ES-I3 (cell line): Measurements from ENCODE around the gene RAB10.
"Not testable (repeated sequence)": the region's sequence is repeated elsewhere in the genome, so short reads cannot be mapped to it uniquely, and the experiment has no call there.

Experiments used
- H3K36me3 ChIP-seq: 2 replicates; pipeline ENCODE4 v1.6.1; 2013; ENCODE audit warnings: mild to moderate bottlenecking, low read length, control low read depth, moderate library complexity; ENCODE audit not compliant: insufficient read depth
- H3K4me1 ChIP-seq: 2 replicates; pipeline ENCODE4 v1.6.1; 2013; ENCODE audit warnings: mild to moderate bottlenecking, control low read depth, low read length; ENCODE audit not compliant: insufficient read depth
- H3K9ac ChIP-seq: 2 replicates; pipeline ENCODE4 v1.6.1; 2013; ENCODE audit warnings: low read depth, mild to moderate bottlenecking, low read length, moderate library complexity
- H3K9me3 ChIP-seq: 2 replicates; pipeline ENCODE4 v1.6.1; 2013; ENCODE audit warnings: mild to moderate bottlenecking, low read length, moderate library complexity; ENCODE audit not compliant: control insufficient read depth, insufficient read depth

The RAB10 gene

GRCh38 chr2:26157580-26157979, 123.7 kb downstream of the RAB10 start:
- Histone ChIP-seq H3K9me3 (no peaks in the 10 kb centered on the region), H3K36me3 (no peaks in the 10 kb centered on the region), H3K4me1 (no peaks in the 10 kb centered on the region), H3K9ac (no peak overlapping the region)

GRCh38 chr2:26161926-26162325, 128.0 kb downstream of the RAB10 start:
- Histone ChIP-seq H3K4me1 (no peaks in the 10 kb centered on the region), H3K9me3 (no peaks in the 10 kb centered on the region), H3K36me3 (no peaks in the 10 kb centered on the region), H3K9ac (no peak overlapping the region)

- Histone ChIP-seq H3K4me1 (no peaks in the 10 kb centered on the region), H3K36me3 (no peaks in the 10 kb centered on the region), H3K9me3 (no peaks in the 10 kb centered on the region), H3K9ac (no peak overlapping the region)
Observed at GRCh38 chr2:26162963-26163362, 129.1 kb downstream of the RAB10 start.

- Histone ChIP-seq H3K36me3 (no peaks in the 10 kb centered on the region), H3K9me3 (no peaks in the 10 kb centered on the region), H3K4me1 (no peaks in the 10 kb centered on the region), H3K9ac (no peak overlapping the region)
Observed at GRCh38 chr2:26164231-26164630, 130.3 kb downstream of the RAB10 start.

GRCh38 chr2:26164641-26165211, 130.8 kb downstream of the RAB10 start:
- Histone ChIP-seq H3K9me3 (no peaks in the 10 kb centered on the region), H3K4me1 (no peaks in the 10 kb centered on the region), H3K36me3 (no peaks in the 10 kb centered on the region), H3K9ac (no peak overlapping the region)

GRCh38 chr2:26165403-26165802, 131.5 kb downstream of the RAB10 start:
- no peaks in the 10 kb centered on the region for H3K9me3 ChIP-seq
- H3K4me1 ChIP-seq = no peaks in the 10 kb centered on the region
- no peaks in the 10 kb centered on the region for H3K36me3 ChIP-seq
- no peak overlapping the region for H3K9ac ChIP-seq

GRCh38 chr2:26166541-26166940, 132.7 kb downstream of the RAB10 start:
- H3K36me3 ChIP-seq, H3K9me3 ChIP-seq, H3K4me1 ChIP-seq, H3K9ac ChIP-seq: not testable (repeated sequence)

- peaks cover 4% of the 10 kb centered on the region; the same call in 1 of the 2 replicates for H3K4me1 ChIP-seq
- no peaks in the 10 kb centered on the region for H3K9me3 ChIP-seq
- H3K36me3 ChIP-seq = no peaks in the 10 kb centered on the region
- H3K9ac ChIP-seq = no peak overlapping the region
Observed at GRCh38 chr2:26168785-26169184, 134.9 kb downstream of the RAB10 start.

GRCh38 chr2:26169226-26169625, 135.3 kb downstream of the RAB10 start:
- Histone ChIP-seq H3K9me3 (no peaks in the 10 kb centered on the region), H3K36me3 (no peaks in the 10 kb centered on the region), H3K9ac (no peak overlapping the region), H3K4me1 (peaks cover 5% of the 10 kb centered on the region; the same call in 1 of the 2 replicates)

- no peak overlapping the region for H3K9ac ChIP-seq
- H3K4me1 ChIP-seq = peaks cover 7% of the 10 kb centered on the region; the same call in 1 of the 2 replicates
- no peaks in the 10 kb centered on the region for H3K9me3 ChIP-seq
- no peaks in the 10 kb centered on the region for H3K36me3 ChIP-seq
Observed at GRCh38 chr2:26169681-26170414, 136.0 kb downstream of the RAB10 start.

GRCh38 chr2:26170795-26171194, 136.9 kb downstream of the RAB10 start:
- H3K9ac ChIP-seq = no peak overlapping the region
- no peaks in the 10 kb centered on the region for H3K9me3 ChIP-seq
- no peaks in the 10 kb centered on the region for H3K36me3 ChIP-seq
- peaks cover 12% of the 10 kb centered on the region; the same call in 1 of the 2 replicates for H3K4me1 ChIP-seq

- Histone ChIP-seq H3K4me1 (peaks cover 13% of the 10 kb centered on the region; the same call in 1 of the 2 replicates), H3K9me3 (no peaks in the 10 kb centered on the region), H3K36me3 (no peaks in the 10 kb centered on the region), H3K9ac (peak overlapping the region; percentile 32; the same call in 1 of the 2 replicates)
Observed at GRCh38 chr2:26172189-26172870, 138.4 kb downstream of the RAB10 start.

GRCh38 chr2:26172871-26173775, 139.2 kb downstream of the RAB10 start, which contains the start of gene GAREM2:
Gene GAREM2, plus strand, starts transcription at chr2:26173088. Its CDS starts 133 bp downstream, at chr2:26173221.
- H3K4me1 ChIP-seq = peaks cover 13% of the 10 kb centered on the region; the same call in 1 of the 2 replicates
- no peaks in the 10 kb centered on the region for H3K36me3 ChIP-seq
- no peaks in the 10 kb centered on the region for H3K9me3 ChIP-seq
- H3K9ac ChIP-seq = peak within 1 kb of the TSS; percentile 74
